Putamen (tissue), 1 donor: Measurements from ENCODE around the gene TIMM8B.
"Not testable (repeated sequence)": the region's sequence is repeated elsewhere in the genome, so short reads cannot be mapped to it uniquely, and the experiment has no call there.

ENCODE experiments used
- DNase-seq: peaks from one replicate; pipeline ENCODE4 v3.0.0-alpha.2; 2016; ENCODE audit warnings: low spot score

TIMM8B gene

DNA sequence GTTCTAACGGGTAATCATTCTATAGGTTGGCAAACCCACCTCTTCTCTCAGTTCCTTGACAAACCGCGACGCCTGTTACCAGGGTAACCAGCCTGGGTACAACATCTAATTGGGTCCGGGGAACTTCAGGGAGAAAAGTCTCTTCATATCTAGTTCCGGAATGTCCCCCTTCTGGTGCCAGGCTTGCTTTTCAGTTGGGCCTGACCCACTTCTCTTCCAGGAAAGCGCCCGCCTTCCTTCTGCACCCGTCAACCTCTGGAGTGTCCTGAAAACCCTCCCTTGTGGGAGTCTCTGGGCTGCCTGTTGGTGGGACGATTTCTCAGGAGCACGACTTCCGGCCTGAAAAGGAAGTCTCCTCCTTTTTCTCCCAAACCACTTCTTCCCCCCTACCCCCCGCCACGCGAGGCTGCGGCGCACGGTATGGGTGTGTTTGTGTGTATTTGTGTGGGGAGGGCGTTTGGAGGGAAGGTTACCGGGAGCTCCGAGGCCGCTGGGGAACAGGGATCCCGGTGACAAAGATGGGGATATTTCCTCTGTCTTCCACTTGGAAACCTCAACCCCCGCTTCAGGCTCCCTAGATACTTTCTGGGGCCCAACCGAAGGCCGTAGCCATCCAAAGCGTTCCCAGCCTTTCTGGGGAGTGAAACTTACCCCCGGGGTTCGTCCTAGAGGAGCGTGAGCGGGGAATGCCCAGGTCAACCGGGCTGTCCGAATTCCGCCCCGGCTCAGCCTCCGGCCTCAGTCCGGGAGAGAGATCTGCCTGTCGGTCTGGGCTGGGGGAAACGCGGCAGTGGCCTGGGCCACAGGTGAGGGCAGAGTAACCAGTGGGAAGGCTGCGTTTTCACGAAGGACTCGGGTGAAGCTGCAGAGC lies 12.4 kb downstream of the TIMM8B start, which contains the start of the genes NKAPD1 and PIH1D2:
Gene NKAPD1, plus strand, starts transcription at position 359 of the 871 bp plus-strand sequence. CDS start 1,276 bp downstream, outside the sequence.
Gene PIH1D2, minus strand, starts transcription at position 77 of the 871 bp plus-strand sequence. CDS start 843 bp downstream, outside the sequence.
- DNase-seq = peak; percentile 85

GRCh38 chr11:112062923-112063322 lies 23.6 kb downstream of the TIMM8B start:
- no peak for DNase-seq

DNA sequence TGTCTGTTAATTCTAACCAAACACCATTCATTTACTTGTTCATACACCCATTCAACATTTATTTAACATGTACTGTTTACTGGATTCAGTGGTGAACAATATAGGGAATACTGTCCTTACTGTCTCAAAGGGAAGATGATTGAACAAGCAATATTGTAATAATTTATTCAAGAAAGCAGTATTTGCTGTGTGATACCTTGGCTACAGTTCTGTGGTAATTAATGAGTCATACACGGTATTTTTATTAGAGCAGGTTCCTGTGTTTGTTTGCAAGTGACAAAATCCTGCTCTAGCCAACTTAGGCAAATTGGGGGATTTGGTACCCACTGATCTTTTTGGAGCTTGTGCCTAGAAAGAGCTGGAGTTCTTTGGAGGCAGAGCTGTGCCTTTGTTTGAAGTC lies 28.5 kb downstream of the TIMM8B start:
- DNase-seq = no peak

DNA sequence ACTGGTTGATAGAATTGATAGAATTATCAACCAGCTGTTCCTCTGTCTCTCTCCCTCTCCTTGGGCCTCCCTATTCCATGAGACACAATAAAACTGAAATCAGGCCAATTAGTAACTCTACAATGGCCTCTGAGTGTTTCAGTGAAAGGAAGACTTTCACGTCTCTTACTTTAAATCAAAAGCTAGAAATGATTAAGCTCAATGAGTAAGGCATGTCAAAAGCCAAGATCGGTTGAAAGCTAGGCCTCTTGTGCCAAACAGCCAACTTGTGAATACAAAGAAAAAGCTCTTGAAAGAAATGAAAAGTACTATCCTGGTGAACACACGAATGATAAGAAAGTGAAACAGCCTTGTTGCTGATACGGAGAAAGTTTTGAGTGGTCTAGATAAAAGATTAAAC lies 29.4 kb downstream of the TIMM8B start:
- DNase-seq = no peak

GRCh38 chr11:112051768-112052167 lies 34.8 kb downstream of the TIMM8B start:
- DNase-seq = no peak

DNA sequence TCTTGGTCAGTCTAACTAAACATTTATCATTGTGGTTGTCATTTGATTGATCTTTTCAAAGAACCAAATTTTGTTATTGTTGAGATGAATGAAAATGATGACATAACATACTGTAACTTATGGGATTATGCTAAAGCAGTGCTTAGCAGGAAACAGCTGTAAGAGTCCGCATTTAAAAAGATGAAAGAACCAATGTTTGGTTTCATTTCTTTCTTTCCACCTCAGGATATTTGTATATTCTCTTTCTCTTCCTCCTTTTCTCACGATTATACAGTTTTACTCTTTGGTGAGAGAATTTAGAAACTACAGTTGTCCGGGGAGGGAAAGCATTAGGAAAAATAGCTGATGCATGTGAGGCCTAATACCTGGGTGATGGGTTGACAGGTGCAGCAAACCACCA lies 35.8 kb downstream of the TIMM8B start:
- no peak for DNase-seq

GRCh38 chr11:112049777-112050176 lies 36.8 kb downstream of the TIMM8B start:
- DNase-seq = no peak

DNA sequence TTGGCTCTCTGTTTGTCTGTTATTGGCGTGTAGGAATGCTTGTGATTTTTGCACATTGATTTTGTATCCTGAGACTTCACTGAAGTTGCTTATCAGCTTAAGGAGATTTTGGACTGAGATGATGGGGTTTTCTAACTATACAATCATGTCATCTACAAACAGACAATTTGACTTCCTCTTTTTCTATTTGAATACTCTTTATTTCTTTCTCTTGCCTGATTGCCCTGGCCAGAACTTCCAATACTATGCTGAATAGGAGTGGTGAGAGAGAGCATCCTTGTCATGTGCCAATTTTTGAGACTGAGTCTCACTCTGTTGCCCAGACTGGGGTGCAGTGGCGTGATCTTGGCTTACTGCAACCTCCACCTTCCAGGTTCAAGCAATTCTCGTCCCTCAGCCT lies 38.3 kb downstream of the TIMM8B start:
- DNase-seq = not testable (repeated sequence)

DNA sequence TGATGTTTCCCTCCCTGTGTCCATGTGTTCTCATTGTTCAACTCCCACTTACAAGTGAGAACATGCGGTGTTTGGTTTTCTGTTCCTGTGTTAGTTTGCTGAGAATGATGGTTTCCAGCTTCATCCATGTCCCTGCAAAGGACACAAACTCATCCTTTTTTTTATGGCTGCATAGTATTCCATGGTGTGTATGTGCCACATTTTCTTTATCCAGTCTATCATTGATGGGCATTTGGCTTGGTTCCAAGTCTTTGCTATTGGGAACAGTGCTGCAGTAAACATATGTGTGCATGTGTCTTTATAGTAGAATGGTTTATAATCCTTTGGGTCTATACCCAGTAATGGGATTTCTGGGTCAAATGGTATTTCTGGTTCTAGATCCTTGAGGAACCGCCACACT lies 39.9 kb downstream of the TIMM8B start:
- not testable (repeated sequence) for DNase-seq

- no peak for DNase-seq
These were observed 41.6 kb downstream of the TIMM8B start for GRCh38 chr11:112044961-112045360.

- DNase-seq = no peak
These were observed 43.6 kb downstream of the TIMM8B start for GRCh38 chr11:112042961-112043304.

DNA sequence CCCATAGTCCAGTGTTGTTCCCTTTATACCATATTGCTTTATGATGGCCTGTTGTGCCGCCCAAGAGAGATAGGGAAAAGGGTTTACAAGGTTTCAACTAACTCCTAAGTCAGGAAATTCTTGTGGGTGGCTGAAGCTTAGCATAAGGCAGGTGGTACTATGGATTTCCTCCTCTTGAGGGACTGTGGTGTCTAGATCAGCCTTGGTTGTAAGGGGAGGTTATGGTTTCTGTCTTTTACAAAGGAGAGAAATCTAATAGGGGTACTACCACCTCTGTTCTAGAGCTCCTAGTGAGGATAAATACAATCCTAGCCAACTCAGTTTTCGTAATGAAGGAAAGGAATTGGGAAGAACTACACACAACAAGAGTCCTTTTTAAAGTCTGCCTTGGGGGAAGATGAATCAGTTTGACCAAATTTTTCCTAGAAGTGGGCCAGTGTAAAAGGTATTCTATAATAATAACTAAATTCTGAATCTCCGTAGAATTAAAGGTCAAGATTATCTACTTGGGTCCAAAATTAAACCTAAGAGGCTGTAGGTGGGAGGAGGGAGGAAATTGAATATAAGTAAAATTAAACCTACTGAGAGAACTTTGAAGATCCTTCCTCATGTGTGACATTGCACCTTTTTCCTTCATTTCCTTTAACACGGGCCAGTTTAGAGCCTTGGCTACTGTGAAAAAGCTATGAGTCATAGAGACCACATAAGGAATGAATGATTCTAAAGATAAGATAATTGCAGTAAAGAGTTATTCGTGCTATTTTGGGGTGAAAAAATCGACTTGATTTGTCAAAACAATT lies 44.2 kb downstream of the TIMM8B start:
- DNase-seq = no peak

GRCh38 chr11:112037527-112037926 lies 49.0 kb downstream of the TIMM8B start:
- DNase-seq = no peak
